Measurements from ENCODE around the gene MYOG. TPM values are rescaled to one million over a fixed set of nuclear protein-coding genes. Genes with fewer than 3 reads are reported as not detected.

Gene MYOG
- total RNA-seq, 2 donors from 2014 or later: not detected

DNA sequence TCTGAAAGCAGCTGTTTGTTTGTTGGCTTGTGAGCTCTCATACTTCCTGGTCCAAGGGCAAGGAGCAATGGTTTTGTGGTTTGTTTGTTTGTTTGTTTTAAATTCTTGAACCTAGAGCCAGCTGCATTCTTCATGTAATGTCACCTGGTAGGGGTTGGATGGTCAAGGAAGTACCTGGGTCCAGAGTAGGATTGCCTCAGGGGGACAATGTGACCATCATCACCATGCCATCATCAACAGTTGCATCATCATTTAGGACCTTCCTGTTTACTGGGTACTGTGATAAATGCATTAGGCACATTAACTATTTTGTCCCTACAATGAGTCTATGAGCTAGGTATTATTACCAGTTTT is 14.7 kb upstream of the MYOG start:
- no peaks in the 10 kb centered on the region for H3K27me3 ChIP-seq
- H3K4me3 ChIP-seq: no peak overlapping the region
- H3K36me3 ChIP-seq: no peaks in the 10 kb centered on the region
- no peaks in the 10 kb centered on the region for H3K4me1 ChIP-seq
- DNase-seq: no peak
- no peak overlapping the region for H3K27ac ChIP-seq
- TF ChIP-seq, protein P1, sequence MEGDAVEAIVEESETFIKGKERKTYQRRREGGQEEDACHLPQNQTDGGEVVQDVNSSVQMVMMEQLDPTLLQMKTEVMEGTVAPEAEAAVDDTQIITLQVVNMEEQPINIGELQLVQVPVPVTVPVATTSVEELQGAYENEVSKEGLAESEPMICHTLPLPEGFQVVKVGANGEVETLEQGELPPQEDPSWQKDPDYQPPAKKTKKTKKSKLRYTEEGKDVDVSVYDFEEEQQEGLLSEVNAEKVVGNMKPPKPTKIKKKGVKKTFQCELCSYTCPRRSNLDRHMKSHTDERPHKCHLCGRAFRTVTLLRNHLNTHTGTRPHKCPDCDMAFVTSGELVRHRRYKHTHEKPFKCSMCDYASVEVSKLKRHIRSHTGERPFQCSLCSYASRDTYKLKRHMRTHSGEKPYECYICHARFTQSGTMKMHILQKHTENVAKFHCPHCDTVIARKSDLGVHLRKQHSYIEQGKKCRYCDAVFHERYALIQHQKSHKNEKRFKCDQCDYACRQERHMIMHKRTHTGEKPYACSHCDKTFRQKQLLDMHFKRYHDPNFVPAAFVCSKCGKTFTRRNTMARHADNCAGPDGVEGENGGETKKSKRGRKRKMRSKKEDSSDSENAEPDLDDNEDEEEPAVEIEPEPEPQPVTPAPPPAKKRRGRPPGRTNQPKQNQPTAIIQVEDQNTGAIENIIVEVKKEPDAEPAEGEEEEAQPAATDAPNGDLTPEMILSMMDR (IDR thresholded peaks at IDR 0.05): no peak
- intact Hi-C loops (cut with DNase I): no loop called here
- H3K9ac ChIP-seq (ENCODE audit: low read depth in 2 of 2, low read length in 2 of 2): no peak overlapping the region
- no peaks in the 10 kb centered on the region for H3K9me3 ChIP-seq

DNA sequence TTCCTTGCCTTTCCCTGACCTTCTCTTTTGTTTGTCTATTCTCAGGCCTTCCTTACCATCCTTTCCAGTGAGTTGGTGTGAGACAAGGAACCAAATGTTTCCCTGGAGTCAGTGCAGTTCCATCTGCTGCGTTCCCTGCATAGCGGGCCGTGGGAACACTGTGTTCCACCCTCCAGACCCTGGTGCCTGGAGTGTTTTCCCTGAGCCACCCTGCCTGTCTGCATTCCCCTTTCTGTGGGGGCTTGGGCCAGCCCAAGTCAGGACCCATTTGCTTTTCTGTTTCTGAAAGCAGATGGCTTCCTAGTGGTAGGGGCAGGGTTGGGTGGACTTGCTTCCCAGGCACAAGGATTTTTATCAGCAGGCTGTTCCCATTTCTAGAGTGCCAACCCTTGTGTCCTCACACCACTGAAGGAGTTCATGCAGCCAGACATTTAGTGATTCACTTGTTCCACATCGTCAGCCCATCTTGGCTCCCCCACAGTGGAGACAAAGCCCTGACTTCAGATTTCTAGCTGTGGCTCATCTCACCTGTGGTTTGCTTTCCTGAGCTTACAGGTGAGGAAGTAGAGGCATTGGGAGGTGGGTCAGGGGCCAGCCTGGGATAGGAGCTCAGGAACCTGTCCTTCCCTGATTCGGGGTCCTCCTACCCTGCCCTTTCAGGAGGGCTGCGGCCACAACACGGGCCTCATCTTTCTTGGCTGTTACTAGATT is 14.1 kb upstream of the MYOG start:
- H3K27me3 ChIP-seq: no peaks in the 10 kb centered on the region
- TF ChIP-seq, protein P1 (IDR thresholded peaks at IDR 0.05): no peak
- DNase-seq: no peak
- intact Hi-C loops (cut with DNase I): no loop called here
- no peaks in the 10 kb centered on the region for H3K36me3 ChIP-seq
- no peaks in the 10 kb centered on the region for H3K4me1 ChIP-seq
- no peak overlapping the region for H3K9ac ChIP-seq (ENCODE audit: low read depth in 2 of 2, low read length in 2 of 2)
- H3K4me3 ChIP-seq: no peak overlapping the region
- no peak overlapping the region for H3K27ac ChIP-seq
- no peaks in the 10 kb centered on the region for H3K9me3 ChIP-seq

DNA sequence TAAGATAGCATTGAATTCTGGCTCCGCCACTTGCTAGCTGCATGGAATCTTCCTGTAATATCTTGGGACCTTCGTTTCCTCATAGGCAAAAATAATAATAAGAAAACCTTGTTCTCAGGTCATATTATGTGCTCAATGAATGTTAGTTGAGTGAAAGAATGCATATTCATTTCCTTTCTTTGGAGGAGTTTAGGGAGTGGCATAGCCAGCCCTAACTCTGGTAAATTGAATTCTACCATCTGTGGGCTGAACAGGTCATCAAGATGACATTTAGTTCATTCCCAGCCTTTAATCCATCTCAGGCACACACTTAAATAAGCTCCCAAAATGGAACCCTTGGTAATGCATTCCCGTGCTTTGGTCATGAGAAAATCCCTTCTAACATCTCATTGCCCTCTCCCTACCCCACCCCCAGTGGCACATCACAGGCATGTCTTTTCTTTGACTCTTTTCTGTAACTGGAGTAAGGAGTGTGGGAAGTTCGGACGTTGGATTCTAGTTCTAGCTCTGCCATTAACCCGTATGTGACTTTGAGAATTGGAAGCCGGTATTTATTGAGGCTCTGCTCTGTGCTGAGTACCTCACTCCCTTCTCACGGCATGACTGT is 13.2 kb upstream of the MYOG start:
- TF ChIP-seq, protein P1 (IDR thresholded peaks at IDR 0.05): no peak
- no peaks in the 10 kb centered on the region for H3K4me1 ChIP-seq
- intact Hi-C loops (cut with DNase I): no loop called here
- no peaks in the 10 kb centered on the region for H3K27me3 ChIP-seq
- no peak overlapping the region for H3K27ac ChIP-seq
- H3K36me3 ChIP-seq: no peaks in the 10 kb centered on the region
- DNase-seq: no peak
- H3K4me3 ChIP-seq: no peak overlapping the region
- H3K9me3 ChIP-seq: no peaks in the 10 kb centered on the region
- no peak overlapping the region for H3K9ac ChIP-seq (ENCODE audit: low read depth in 2 of 2, low read length in 2 of 2)

DNA sequence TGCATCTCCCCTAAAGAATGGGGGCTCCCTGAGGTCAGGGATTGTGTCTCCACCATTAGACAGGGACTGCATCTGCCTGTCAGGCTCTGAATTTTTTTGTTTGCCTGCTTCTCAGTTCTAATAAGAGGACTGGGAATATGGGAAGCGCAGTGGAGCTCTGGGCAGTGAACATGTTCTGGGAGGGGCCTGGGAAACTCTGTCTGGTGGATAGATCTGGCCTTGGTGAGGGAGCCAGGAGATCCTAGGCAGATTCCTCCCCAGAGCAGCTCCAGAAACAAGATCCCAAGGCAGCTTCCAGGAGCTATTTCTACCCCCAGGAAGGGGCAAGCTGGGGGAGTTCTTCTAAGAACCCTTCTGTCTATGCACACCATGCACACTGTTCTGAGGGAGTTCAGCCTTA is 12.6 kb upstream of the MYOG start:
- TF ChIP-seq, protein P1 (IDR thresholded peaks at IDR 0.05): no peak
- Histone ChIP-seq H3K27me3 (no peaks in the 10 kb centered on the region), H3K27ac (no peak overlapping the region), H3K4me1 (no peaks in the 10 kb centered on the region), H3K9me3 (no peaks in the 10 kb centered on the region), H3K36me3 (no peaks in the 10 kb centered on the region), H3K4me3 (no peak overlapping the region), H3K9ac (ENCODE audit: low read depth in 2 of 2, low read length in 2 of 2) (no peak overlapping the region)
- intact Hi-C loops (cut with DNase I): no loop called here
- no peak for DNase-seq

DNA sequence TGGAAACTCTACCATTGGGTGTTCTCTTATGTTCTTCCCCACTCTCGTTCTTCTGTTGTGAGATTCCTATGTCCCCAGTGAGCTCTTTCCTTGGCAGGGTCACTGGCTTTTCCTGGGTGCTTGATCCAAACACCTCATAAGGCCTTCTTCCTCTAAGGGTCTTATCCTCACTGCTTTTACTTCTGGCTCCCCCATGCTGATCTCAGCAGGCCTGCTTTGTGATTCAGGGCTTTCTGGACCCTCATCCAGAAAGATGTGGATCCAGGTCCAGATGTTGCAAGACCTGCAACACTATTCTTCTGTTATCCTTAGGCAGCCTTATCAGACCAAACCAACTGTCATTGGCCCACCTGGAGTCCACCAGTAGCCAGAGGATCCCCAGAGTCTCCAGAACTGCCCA is 11.2 kb upstream of the MYOG start:
- Histone ChIP-seq H3K27me3 (no peaks in the 10 kb centered on the region), H3K27ac (no peak overlapping the region), H3K36me3 (no peaks in the 10 kb centered on the region), H3K4me1 (no peaks in the 10 kb centered on the region), H3K9me3 (no peaks in the 10 kb centered on the region), H3K4me3 (no peak overlapping the region), H3K9ac (ENCODE audit: low read depth in 2 of 2, low read length in 2 of 2) (no peak overlapping the region)
- DNase-seq: no peak
- intact Hi-C loops (cut with DNase I): no loop called here
- TF ChIP-seq, protein P1 (IDR thresholded peaks at IDR 0.05): no peak
